HEK293T (cell line): ENCODE data around the gene VEZF1.

Experiments used
- ELF4 ChIP-seq: fragments of 450-650 bp; IDR thresholded peaks from 2 replicates; pipeline ENCODE4 v1.6.1; 2017; ENCODE audit warnings: antibody characterized with exemption
- FOXA1 ChIP-seq: fragments of 450-650 bp; IDR thresholded peaks from 2 replicates; pipeline ENCODE4 v1.6.1; 2016; ENCODE audit warnings: mild to moderate bottlenecking
- FOXK2 ChIP-seq: fragments of 450-650 bp; IDR thresholded peaks from 2 replicates; pipeline ENCODE4 v1.6.1; 2016; ENCODE audit warnings: mild to moderate bottlenecking
- FOXM1 ChIP-seq: fragments of 450-650 bp; IDR thresholded peaks from 2 replicates; pipeline ENCODE4 v1.6.1; 2017; ENCODE audit warnings: mild to moderate bottlenecking, borderline replicate concordance
- HDGF ChIP-seq: fragments of 450-650 bp; IDR thresholded peaks from 2 replicates; pipeline ENCODE4 v1.6.1; 2017; ENCODE audit warnings: antibody characterized with exemption, borderline replicate concordance
- SP1 ChIP-seq: fragments of 450-650 bp; IDR thresholded peaks from 2 replicates; pipeline ENCODE4 v1.6.1; 2017
- SUZ12 ChIP-seq: fragments of 450-650 bp; IDR thresholded peaks from 2 replicates; pipeline ENCODE4 v1.6.1; 2016; ENCODE audit warnings: mild to moderate bottlenecking

- TF ChIP-seq SUZ12 (no peak), FOXK2 (no peak), SP1 (no peak), HDGF (no peak), FOXA1 (no peak), ELF4 (no peak), FOXM1 (no peak)
These were observed 59.1 kb downstream of the VEZF1 start for GRCh38 chr17:57928928-57929327.
